NCI-H524 (cell line): Measurements from ENCODE around the gene LPCAT3.
"Not testable (repeated sequence)": the region's sequence is repeated elsewhere in the genome, so short reads cannot be mapped to it uniquely, and the experiment has no call there.

Source experiments
- DNase-seq, 2 experiments: peaks; one replicate each; lab custom pipeline; 2025; lab: John Stamatoyannopoulos, UW

Gene LPCAT3, protein sequence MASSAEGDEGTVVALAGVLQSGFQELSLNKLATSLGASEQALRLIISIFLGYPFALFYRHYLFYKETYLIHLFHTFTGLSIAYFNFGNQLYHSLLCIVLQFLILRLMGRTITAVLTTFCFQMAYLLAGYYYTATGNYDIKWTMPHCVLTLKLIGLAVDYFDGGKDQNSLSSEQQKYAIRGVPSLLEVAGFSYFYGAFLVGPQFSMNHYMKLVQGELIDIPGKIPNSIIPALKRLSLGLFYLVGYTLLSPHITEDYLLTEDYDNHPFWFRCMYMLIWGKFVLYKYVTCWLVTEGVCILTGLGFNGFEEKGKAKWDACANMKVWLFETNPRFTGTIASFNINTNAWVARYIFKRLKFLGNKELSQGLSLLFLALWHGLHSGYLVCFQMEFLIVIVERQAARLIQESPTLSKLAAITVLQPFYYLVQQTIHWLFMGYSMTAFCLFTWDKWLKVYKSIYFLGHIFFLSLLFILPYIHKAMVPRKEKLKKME

DNA sequence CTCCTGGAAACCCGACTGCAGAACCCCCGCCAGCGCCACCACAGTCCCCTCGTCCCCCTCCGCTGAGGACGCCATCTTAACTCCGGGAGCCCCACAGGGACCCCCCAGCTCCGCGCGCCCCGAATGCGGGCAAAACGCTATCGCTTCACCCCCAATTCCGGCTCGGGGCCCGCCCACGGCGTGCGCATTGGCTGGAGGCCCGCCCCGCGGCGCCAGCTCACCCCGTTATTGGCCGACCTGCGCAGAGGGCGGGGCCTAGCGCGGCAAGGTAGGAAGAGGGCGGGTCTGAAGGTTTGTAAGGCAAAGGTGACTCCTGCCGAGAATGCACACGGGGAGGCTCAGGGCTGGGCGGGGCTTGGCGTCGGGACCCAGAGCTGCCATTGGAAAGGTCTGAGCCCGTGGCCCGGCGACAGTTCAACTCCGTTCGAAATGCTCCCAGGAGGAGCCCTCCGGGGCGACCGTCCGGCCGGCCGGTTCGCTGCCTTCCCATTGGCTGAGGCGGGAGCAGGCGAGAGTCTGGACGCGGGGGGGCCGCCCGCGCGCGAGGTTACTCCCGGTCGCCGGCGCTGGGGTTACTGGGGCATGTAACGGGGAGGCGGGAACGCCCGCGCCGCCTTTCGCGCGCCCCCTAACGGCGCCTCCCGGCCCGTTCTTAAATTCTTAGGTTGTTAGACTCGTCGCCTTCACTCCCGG is at the start of gene LPCAT3:
Gene LPCAT3, minus strand, starts transcription at position 127 of the 693 bp plus-strand sequence. Its CDS starts 52 bp downstream, at position 75.
- peak; percentile 86 to 92 for DNase-seq

DNA sequence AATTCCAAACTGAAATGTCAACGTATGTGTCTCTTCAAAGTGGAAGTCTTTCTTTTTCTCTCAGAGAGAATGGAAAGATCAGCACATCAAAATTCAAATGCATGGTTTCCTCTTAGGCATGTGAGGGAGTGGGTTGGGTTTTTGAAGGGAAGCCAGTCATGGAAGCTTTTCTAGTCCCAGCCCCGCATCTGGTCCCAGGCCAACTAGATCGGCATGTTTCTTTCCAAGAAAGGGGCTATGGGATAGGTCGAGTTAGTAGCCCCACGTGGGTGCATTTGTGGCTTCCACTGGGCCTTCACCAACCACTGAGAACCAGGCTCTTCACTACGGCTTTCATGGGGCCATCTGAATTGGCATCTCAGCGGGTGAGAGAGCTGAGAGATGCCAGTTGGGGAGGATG is 48.8 kb upstream of the LPCAT3 start:
- no peak for DNase-seq

DNA sequence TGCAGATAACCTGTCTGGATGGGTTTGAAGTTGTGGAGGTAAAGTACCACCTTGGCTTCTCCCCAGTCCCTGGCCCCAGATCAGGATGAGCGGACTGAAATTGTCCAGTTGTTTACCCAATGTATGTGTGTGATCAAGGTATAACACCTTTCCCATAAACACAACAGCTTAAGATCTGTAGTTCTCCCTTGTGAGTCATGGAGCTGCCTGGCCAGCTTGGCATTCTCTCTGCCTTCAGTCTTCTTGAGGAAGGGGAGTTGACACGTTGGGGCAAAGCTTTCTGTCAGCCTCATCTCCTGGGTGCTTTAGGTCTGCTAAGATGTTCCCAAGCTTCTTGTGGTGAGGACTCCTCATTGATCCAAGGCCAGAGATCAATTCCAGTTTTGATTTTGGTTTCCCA is 48.3 kb upstream of the LPCAT3 start:
- DNase-seq: no peak

DNA sequence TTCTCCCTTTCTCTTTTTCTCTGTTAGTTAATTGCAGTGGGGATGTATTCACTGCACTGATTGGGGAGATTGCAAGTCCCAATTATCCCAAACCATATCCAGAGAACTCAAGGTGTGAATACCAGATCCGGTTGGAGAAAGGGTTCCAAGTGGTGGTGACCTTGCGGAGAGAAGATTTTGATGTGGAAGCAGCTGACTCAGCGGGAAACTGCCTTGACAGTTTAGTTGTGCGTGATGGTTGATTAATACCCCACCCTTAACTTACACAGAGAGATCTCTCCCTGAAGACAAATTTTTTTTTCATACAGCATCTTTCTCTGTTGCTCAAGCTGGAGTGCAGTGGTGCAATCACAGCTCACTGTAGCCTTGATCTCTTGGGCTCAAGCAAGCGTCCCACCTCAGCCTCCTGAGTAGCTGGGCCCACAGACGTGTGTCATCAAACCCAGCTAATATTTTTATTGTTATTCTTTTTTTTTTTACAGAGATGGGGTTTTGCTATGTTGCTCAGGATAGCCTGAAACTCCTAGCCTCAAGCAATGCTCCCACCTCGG is 46.9 kb upstream of the LPCAT3 start:
- no peak for DNase-seq

DNA sequence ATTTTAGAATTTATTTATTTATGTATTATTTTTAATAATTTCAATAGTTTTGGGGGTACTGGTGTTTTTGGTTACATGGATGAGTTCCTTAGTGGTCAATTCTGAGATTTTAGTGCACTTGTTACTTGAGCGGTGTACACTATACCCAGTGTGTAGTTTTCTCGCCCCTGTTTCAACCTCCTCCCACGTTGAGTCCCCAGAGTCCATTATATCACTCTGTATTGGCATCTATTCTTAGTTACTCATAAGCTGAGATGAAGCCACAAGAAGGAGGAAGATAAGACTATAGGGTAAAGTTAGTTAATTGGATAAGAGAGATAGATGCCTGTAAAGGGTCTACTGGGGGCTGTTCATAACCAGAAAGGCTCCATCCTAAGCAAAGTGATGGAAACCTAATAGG is 46.2 kb upstream of the LPCAT3 start:
- DNase-seq: no peak

DNA sequence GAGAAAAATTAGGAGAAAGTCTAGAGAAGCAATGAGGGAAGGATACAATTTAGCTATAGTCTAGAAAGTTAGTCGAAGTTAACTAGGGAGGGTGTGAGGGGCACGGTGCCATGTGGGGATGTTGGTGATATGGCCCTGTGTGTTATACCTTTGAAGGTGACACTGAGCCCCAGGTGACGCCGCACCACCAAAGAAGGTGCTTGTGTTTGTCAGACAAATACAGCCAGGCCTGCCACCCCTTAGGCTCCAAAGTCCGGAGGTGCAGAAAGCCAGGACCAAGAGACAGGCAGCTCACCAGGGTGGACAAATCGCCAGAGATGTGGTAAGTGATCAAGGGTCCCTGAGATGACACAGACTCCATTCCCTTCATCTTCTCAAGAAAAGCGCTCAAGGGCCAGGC is 43.3 kb upstream of the LPCAT3 start:
- DNase-seq: no peak

DNA sequence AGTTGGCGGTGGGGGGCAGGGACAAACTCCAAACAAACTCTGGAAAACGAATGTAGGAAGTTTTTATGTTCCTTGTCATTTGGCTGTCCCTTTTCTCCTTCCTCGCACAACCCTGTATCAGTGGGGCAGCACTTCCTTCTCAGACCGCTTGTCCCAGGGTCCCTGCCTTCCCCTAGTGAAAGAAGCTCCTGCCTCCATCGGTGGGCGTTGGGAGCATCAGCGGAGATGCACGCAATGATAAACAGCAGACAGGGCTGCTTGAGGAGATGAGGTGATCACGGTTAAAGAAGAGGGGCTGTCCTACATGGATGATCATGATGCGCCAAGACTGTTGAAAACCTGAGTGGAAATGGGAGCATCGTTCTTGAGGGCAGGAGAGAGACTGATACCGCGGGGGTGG is 42.9 kb upstream of the LPCAT3 start:
- DNase-seq: no peak

DNA sequence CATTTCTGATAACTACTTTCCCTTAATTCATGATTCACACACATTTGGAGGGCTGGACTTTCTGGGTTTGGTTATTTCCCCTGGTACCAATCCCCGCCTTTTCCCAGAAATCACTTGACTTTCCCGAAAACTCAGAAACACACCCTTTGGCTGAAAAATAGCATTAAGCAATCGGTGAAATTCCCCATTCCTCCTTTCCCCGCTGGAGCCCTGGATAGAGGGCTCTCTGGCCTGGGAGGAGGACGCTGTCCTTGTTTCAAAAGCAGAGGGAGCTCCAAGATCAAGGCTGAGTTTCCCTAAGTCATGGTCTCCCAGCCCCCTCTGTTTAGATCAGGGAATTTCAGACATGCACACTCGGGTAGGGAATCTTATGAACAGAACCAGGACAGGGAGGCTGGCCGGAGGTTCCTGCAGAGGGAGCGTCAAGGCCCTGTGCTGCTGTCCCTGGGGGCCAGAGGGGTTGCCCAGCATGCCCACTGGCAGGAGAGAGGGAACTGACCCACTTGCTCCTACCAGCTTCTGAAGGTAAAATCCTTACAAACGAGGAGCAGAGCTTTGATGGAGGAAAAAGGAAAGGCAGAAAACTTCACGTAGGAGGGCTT is 42.2 kb upstream of the LPCAT3 start, which contains the start of gene C1S:
Gene C1S, plus strand, starts transcription at position 366 of the 602 bp plus-strand sequence. CDS start 1,195 bp downstream, outside the sequence.
- DNase-seq: no peak

DNA sequence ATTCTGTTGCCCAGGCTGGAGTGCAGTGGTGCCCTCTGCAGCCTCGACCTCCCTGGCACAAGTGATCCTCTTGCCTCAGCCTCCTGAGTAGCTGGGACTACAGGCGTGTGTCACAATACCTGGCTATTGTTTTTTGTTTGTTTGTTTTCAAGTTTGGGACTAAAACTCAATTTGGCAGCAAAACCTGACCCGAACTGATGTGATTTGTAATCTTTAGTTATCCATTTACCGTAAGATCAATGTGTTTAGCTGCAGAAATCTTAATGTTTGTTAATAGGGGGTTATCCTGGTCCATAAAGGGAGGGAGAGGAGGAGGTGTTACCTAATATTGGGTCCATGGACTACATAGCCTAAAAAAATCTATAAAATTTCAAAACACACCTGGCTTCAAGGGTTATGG is 41.5 kb upstream of the LPCAT3 start:
- DNase-seq: no peak

DNA sequence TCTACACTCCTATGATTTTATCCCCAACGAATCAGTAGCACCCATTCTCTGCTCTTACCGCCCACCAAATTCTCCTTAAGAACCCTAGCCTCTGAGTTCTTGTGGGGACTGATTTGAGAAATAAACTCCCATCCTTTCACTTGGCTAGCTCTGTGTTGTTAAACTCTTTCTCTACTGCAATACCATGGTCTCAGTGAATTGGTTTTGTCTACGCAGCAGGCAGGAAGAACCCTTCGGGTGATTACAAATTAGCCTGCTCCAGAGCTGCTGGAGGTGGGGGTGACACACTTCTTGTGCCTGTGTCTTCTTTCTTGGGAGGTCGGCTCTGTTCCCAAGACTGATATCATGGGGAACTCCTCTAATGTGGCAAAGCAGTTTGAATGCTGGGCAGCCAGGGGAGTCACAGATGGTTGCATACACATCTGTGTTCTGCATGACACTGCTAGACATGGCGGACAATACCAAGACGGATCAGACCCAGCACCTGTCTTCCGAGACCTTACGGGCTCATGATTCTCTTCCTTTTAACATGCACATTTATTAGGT is 40.6 kb upstream of the LPCAT3 start:
- no peak for DNase-seq

DNA sequence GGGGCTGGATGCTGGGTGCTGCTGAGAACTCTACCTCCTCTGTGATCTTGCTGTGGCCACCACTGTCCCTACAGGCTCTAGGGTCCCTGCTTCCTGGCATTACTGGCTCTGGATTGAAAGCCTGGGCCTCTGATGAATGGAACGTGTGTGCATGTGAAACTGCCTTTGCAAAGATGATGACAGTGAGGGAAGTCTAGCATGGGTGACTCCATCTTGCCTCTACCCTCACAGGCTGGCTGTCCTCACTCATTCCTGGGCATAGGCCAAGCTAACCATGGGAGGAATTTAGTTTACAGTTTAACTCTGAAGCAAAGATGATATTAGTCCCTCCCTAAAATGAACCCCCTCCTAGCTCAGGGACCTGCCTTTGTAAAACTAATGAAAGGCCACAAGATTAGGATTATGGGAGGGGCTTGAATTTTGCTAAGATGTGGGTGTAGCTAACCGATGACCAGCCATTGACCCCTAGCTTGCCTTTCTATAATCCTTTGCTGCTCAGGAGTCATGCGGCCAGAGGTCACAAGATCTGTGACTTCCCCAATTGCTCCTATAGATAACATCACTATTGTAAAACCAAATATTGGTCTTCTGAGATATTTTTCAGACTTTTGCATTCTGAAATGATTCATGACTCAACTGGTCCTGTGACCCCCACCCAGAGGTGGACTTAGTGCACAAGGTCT is 40.0 kb upstream of the LPCAT3 start:
- no peak for DNase-seq

DNA sequence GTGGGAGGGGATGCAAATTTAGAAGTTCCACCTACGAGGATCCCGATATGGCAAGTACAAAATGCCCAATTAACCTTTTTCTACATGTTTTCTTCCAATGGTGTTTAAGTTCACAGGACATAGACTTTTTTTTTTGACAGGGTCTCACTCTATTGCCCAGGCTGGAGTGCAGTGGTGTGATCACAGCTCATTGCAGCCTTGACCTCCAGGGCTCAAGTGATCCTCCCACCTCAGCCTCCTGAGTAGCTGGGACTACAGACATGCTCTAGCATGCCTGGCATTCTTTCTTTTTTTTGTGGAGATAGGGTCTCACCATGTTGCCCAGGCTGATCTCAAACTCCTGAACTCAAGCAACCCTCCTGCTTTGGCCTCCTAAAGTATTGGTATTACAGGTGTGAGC is 37.5 kb upstream of the LPCAT3 start:
- DNase-seq: not testable (repeated sequence)

DNA sequence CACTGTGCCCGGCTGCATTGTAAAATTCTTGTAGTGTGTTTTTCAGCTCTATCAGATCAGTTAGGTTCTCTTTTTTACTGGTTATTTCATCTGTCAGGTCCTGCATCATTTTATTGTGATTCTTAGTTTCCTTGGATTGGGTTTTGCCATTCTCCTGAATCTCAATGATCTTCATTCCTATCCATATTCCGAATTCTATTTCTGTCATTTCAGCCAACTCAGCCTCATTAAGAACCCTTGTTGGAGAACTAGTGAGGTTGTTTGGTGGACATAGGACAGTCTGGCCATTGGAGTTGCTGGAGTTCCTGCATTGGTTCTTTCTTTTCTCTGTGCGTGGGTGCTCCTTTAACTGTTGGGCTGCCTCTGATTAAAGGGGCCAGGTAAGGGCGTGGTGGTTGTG is 36.6 kb upstream of the LPCAT3 start:
- no peak for DNase-seq

DNA sequence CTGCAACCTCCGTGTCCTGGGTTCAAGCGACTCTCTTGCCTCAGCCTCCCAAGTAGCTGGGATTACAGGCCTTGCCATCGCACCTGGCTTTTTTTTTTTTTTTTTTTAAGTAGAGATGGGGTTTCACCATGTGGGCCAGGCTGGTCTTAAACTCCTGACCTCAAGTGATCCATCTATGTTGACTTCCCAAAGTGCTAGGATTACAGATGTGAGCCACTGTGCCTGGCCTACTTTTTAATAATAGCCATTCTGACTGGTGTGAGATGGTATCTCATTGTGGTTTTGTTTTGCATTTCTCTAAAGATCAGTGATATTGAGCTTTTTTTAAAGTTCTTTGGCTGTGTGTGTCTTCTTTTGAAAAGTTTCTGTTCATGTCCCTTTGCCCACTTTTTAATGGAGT is 31.7 kb upstream of the LPCAT3 start:
- DNase-seq: not testable (repeated sequence)

DNA sequence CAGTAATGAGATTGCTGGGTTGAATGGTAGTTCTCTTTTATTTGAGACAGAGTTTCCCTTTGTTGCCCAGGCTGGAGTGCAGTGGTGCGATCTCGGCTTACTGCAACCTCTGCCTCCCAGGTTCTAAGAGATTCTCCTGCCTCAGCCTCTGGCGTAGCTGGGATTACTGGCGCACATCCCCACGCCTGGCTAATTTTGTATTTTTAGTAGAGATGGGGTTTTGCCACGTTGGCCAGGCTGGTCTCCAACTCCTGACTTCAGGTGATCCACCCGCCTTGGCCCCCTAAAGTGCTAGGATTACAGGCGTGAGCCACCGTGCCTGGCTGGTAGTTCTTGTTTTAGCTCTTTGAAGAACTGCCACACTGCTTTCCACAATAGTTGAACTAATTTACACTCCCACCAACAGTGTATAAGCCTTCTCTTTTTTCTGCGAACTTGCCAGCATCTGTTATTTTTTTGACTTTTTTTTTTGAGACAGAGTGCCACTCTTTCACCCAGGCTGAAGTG is 31.2 kb upstream of the LPCAT3 start:
- DNase-seq: not testable (repeated sequence)

DNA sequence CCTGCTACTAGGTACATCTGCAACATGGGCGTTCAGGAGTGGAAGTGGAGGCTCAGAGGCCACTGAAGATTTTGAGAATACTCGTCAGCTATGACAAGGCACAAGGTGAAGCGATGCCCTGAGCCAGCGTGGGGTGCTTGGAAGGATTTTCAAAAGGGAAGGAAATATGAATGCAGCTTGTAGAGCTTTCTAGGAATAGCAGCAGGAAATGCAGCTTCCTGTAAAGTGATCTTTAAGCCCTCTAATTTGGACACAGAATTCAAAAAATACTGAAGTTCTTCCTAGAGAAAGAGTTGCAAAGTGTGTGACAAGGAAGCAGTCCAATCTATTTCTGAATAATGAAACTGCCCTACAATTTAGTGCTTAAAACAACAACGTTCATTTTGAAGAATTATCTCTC is 29.0 kb upstream of the LPCAT3 start:
- DNase-seq: no peak

DNA sequence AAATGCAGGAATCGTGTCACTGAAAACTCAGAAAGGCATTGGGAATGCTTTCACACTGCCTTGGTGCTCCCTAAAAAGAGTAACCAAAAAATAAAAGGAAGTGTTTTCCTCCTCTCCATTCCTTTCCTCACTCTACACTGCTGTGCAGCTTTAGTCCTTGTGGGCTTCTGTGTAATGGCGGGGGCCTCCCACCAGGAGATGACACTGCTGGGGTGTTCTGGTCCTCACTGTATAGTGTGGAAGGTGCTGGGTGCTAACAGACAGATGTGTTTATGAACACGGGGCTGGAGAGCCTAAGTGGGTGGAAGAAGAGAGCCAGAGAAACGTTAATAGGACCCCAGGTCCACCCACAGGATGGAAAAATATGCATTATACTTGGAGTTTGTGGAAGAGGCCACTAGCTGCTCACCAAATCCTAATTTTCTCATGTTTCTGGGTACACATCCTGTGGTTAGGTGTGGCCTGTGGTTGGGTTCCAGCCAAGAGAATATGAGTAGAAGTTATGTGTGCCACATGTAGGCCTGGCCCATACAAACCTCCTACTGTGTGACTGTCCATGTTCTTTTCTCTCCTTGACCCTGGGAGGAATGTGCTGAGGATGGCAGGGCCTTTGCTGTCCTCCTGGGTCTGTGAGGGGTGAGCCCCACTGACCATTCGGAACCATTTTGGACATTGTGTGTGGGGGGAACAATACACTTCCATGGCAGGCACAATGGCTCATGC is 28.3 kb upstream of the LPCAT3 start:
- no peak for DNase-seq

DNA sequence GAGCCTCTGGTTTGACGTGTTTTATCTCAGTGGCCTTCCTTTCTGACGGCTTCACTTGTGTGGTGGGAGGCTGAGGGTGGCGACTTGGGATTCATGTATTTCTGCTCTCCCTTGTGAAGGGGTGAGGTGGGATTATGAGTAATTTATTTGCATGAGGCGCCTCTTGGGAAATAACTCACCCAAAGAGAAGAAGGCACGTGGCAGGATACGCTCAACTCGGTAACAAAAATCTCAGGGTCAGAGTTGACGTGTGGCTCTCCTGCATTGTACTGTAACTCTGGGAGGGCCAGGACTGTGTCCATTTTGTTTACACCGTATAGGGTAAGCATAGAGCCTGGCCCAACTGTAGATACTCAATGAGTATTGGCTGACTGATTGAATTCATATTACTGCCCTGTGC is 27.6 kb upstream of the LPCAT3 start:
- DNase-seq: no peak

DNA sequence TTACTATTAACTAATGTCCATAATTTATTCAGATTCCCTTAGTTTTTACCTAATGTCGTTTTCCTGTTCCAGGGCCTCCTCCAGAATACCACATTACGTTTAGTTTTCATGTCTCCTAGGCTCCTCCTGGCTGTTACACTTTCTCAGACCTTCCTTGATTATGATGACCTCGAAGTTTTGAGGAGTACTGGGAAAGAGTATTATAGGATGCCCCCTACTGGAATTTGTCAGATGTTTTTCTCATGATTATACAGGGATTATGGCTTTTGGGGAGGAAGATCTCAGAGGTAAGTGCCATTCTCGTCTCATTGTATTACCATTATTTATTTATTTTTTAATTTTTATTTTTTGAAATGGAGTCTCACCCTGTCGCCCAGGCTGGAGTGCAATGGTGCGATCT is 24.6 kb upstream of the LPCAT3 start:
- peak in 1 of 2 experiments; percentile 40 for DNase-seq

DNA sequence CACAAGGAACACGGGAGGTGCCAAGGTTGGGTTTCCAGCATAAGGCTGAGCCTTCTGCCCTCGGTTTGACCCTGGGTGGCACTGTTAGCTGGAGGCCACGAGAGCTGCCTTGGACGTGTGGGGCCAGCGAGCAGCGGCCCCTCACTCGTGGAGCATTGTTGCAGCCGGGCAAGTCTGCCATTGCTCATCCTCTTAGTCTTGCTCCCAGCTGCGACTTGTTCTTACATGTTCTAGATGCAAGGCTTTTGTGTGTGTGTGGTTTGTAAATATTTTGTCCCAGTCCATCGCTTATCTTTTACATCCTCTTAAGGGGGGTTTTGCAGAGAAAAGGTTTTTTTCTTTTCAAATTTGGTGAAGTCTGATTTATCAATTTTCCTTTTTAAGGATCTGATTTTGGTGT is 21.1 kb upstream of the LPCAT3 start:
- peak in 1 of 2 experiments; percentile 9 for DNase-seq

DNA sequence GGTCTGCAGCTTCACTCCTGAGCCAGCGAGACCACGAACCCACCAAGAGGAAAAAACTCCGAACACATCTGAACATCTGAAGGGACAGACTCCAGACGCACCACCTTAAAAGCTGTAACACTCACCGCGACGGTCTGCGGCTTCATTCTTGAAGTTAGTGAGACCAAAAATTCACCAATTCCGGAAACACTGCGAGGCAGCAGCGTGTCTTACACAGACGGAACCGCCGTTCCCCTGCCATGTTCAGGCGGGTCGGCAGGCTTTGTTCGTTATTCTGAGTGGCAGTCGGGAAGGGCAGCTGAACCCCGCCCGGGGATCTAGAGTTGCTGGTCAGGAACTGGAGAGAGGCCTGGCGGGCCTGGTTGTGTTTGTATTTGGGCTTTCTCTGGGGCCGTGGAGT is 20.3 kb upstream of the LPCAT3 start:
- no peak for DNase-seq
